ENCODE data around the gene EVA1C. TPM values are rescaled to one million over a fixed set of nuclear protein-coding genes. Genes with fewer than 3 reads are reported as not detected.
A peak's percentile ranks its signal among the peaks of the same experiment; 100 is the strongest.
"Not testable (repeated sequence)": the region's sequence is repeated elsewhere in the genome, so short reads cannot be mapped to it uniquely, and the experiment has no call there.

The EVA1C gene
- total and polyA plus RNA-seq, 5 donors: 18.0 to 39.8 (median 21.2) TPM

DNA sequence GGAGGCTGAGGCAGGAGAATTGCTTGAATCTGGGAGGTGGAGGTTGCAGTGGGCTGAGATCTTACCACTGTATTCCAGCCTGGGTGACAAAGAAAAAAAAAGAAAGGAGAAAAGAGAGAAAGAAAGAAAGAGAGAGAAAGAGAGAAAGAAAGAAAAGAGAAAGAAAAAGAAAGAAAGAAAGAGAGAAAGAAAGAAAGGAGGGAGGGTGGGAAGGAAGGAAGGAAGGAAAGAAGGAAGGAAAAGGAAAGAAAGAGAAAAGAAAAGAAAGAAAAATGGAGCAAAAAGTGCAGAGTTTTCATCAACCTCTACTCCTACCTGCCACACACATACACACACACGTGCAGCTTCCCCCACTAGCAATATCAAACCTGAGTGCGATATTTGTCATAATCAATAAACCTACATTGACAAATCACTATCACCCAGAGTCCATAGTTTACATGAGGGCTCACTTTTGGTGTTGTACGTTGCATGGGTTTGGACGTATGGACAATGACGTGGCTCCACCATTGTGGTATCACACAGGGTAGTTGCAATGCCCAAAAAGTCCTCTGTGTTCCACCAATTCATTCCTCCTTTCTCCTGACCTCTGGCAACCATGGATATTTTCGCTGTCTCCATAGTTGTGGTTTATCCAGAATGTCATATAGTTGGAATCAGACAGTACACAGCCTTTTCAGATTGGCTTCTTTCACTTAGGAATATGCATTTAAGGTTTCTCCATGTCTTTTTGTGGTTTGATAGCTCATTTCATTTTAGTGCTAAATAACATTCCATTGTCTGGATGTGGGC lies 36.5 kb downstream of the EVA1C start:
- WGBS: 93% methylated on average over 6 of the region's 6 CpGs

DNA sequence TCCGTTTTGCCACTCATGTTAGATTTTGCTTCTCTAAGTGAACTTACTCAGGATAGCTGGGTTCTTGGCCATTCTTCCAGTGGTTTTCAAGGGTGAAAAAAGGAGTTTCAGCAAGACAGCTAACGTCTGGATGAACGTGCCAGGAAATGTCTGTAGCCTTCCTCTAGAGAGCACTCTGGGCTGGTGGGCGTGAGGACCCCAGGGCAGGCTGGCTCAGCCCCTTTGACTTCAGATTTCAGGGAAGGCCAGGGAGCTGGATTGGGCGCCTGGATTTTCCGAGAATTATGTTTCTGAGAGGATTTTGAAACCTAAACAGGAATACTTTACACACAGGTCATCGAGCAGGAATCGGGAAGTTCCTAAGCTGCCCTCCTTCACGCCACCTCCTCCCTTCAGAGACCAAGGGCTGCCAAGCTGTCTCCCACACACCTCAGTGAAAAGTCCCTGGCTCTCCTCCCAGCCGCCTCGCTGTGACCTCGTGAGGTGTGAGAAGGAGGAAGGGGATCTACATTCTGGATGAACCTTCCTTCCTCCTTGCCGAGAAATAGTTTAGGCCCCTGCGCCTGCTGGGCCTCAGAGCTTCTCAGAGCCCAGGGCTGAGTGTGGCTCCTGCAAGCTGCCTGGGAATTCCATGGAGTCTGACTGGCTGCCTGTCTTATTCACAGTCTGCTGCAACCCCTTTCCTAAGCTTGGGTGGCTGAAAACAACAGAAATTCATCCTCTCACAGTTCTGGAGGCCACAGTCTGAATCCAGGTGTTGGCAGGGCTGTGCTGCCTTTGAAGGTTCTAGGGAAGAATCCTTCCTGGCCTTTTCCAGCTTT lies 38.6 kb downstream of the EVA1C start:
- H3K27ac ChIP-seq (ENCODE audit: low read length): peak overlapping the region; percentile 91
- H3K27me3 ChIP-seq (ENCODE audit: control insufficient read depth, insufficient read depth); intact Hi-C loops (cut with DNase I); H3K4me3 ChIP-seq (ENCODE audit: low read length); H3K9me3 ChIP-seq (ENCODE audit: control insufficient read depth, low read length): not testable (repeated sequence)
- DNase-seq (peak; percentile 79 to 88 (median 86)), ATAC-seq (peak; percentile 78 to 80)
- 26% methylated on average over 14 of the region's 14 CpGs for whole genome bisulfite sequencing
- H3K4me1 ChIP-seq (ENCODE audit: control insufficient read depth, insufficient read depth, low read length): peaks cover 14% of the 10 kb centered on the region

More for the DNA sequence above, 36.5 kb downstream of the EVA1C start:
- Histone ChIP-seq H3K27me3 (ENCODE audit: control insufficient read depth, insufficient read depth) (no peaks in the 10 kb centered on the region), H3K9me3 (ENCODE audit: control insufficient read depth, low read length) (no peaks in the 10 kb centered on the region), H3K27ac (ENCODE audit: low read length) (no peak overlapping the region), H3K4me3 (ENCODE audit: low read length) (no peak overlapping the region), H3K4me1 (ENCODE audit: control insufficient read depth, insufficient read depth, low read length) (peaks cover 14% of the 10 kb centered on the region)
- ATAC-seq: no peak
- intact Hi-C loops (cut with DNase I): no loop called here
- DNase-seq: no peak

DNA sequence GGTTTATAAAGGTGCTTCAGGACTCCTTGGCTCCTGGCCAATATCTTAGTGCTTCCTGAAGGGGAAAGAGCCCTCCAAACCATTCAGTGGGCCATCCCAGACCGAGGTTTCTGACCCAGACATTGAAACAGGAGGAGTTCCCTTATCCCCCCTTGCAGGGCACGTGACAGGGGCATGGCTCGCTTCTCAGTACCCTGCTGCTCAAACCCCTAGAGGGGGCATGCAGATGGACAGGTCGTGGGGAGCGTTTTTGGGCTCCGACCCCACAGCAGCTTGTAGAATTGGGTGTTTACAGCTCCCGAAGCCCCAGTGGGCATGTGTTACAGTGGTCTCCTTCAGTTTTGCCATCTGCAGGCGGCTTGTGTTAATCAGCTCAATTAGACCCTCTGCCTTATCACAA lies 39.7 kb downstream of the EVA1C start:
- DNase-seq; ATAC-seq; H3K4me3 ChIP-seq (ENCODE audit: low read length); H3K27me3 ChIP-seq (ENCODE audit: control insufficient read depth, insufficient read depth); H3K9me3 ChIP-seq (ENCODE audit: control insufficient read depth, low read length); H3K27ac ChIP-seq (ENCODE audit: low read length); intact Hi-C loops (cut with DNase I): not testable (repeated sequence)
- 94% methylated on average over 8 of the region's 8 CpGs for WGBS
- H3K4me1 ChIP-seq (ENCODE audit: control insufficient read depth, insufficient read depth, low read length): peaks cover 24% of the 10 kb centered on the region

DNA sequence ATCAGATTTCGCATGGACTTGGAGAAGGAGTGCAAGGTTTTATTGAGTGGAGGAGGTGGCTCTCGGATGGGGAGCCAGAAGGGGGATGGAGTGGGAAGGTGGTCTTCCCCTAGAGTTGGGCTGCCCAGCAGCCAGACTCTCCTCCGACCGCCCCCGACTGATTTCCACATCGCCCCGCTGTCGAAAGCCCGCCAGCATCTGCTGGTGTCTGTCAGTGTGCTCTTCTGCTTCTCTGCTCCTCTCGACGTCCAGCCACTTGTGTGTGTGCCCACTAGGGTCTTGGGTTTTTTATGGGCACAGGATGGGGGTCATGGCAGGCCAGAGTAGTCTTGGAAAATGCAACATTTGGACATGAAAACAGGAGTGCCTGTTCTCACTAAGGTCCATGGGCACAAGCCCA lies 40.1 kb downstream of the EVA1C start:
- H3K27ac ChIP-seq (ENCODE audit: low read length): no peak overlapping the region
- no peak for DNase-seq
- no peaks in the 10 kb centered on the region for H3K9me3 ChIP-seq (ENCODE audit: control insufficient read depth, low read length)
- H3K4me3 ChIP-seq (ENCODE audit: low read length): no peak overlapping the region
- intact Hi-C loops (cut with DNase I): no loop called here
- H3K27me3 ChIP-seq (ENCODE audit: control insufficient read depth, insufficient read depth): no peaks in the 10 kb centered on the region
- peaks cover 29% of the 10 kb centered on the region for H3K4me1 ChIP-seq (ENCODE audit: control insufficient read depth, insufficient read depth, low read length)
- ATAC-seq: no peak
- WGBS: 98% methylated on average over 11 of the region's 11 CpGs

DNA sequence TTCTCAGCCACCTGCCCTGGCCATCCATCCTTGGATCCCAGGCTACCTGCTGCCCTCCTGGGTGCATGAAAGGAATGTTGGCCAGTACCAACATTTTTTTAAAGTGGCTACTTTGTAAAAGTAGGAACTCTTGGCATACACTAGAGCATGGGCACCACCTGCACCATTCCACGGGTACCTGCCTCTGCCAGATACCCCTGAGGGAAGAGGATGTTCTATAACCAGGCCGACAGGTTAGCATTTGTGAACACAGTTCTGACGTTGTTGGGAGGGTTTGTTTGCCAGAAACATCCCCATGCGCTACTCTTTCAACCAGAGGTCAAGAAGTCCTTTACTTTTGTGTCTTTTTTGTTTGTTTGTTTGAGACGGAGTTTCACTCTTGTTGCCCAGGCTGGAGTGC lies 43.0 kb downstream of the EVA1C start:
- no peaks in the 10 kb centered on the region for H3K27me3 ChIP-seq (ENCODE audit: control insufficient read depth, insufficient read depth)
- no peak overlapping the region for H3K4me3 ChIP-seq (ENCODE audit: low read length)
- H3K9me3 ChIP-seq (ENCODE audit: control insufficient read depth, low read length): no peaks in the 10 kb centered on the region
- no peak overlapping the region for H3K27ac ChIP-seq (ENCODE audit: low read length)
- intact Hi-C loops (cut with DNase I): no loop called here
- DNase-seq: no peak
- peaks cover 22% of the 10 kb centered on the region for H3K4me1 ChIP-seq (ENCODE audit: control insufficient read depth, insufficient read depth, low read length)
- ATAC-seq: no peak
- 92% methylated on average over 5 of the region's 5 CpGs for WGBS

DNA sequence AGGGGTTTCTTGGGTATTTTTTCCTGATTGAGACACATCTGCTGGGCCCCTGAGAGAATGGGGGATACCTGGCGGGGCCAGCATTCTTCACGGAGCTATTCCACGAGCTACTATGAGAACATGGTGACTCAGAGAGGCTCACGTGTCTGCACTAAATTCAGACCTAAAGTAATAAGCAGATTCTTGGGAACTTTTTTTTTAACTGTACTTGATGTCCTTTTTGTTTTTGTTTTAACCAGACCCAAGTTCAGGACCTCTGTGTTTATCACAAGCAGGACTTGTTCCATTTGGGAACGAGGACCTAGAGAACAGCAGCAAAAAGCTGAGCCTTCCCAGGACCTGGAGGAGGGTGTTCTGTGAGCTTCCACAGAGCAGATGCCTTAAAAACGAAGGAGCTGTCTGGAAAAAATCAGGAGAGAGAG lies 44.0 kb downstream of the EVA1C start:
- Histone ChIP-seq H3K27me3 (ENCODE audit: control insufficient read depth, insufficient read depth) (no peaks in the 10 kb centered on the region), H3K4me1 (ENCODE audit: control insufficient read depth, insufficient read depth, low read length) (peaks cover 17% of the 10 kb centered on the region), H3K9me3 (ENCODE audit: control insufficient read depth, low read length) (no peaks in the 10 kb centered on the region), H3K4me3 (ENCODE audit: low read length) (no peak overlapping the region), H3K27ac (ENCODE audit: low read length) (peak overlapping the region; percentile 15)
- peak; percentile 27 to 31 for ATAC-seq
- DNase-seq: no peak
- intact Hi-C loops (cut with DNase I): no loop called here
- WGBS: 39% methylated on average over 6 of the region's 6 CpGs

DNA sequence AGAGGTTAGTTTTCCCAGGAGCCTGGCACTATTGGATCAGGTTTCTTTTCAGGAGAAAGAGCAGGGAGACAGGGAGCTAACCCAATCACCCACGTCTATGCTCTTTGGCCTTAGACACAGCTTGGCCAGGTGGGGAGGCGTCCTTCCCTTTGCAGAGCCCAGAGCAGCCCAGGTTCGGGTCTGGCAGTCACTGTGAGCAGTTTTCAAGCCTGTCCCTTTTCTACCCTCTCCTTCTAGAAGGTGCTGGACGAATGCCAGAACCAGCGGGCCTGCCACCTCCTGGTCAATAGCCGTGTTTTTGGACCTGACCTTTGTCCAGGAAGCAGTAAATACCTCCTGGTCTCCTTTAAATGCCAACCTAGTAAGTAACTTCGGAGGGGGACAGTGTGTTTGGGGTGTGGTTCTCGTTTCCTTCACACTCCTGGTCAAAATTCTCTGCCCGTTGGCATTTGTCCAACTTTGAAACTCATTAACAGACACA lies 44.9 kb downstream of the EVA1C start:
- H3K9me3 ChIP-seq (ENCODE audit: control insufficient read depth, low read length): no peaks in the 10 kb centered on the region
- H3K27me3 ChIP-seq (ENCODE audit: control insufficient read depth, insufficient read depth): no peaks in the 10 kb centered on the region
- WGBS: 35% methylated on average over 9 of the region's 9 CpGs
- intact Hi-C loops (cut with DNase I): no loop called here
- peak overlapping the region; percentile 59 for H3K27ac ChIP-seq (ENCODE audit: low read length)
- peaks cover 15% of the 10 kb centered on the region for H3K4me1 ChIP-seq (ENCODE audit: control insufficient read depth, insufficient read depth, low read length)
- DNase-seq (peak; percentile 56 to 81 (median 78)), ATAC-seq (peak; percentile 30 to 38)
- H3K4me3 ChIP-seq (ENCODE audit: low read length): no peak overlapping the region

DNA sequence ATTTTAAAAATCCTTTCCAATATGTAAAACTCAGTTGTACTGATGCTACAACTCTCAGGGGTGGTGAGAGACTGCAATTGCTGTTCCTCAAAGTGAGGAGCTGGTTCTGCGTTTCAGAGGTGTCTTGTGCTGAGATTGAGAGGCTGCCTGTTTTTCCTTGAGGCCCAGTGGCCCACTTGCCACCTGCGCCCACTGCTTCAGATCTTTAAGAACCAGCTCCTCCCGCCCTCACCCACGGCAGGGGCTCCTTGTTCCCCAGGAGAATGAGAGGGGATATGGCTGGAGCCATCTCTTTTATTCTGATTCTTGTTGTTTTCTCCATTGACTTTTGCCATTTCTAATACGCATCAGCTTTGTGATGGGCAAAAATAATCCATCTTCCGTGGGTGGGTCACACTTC lies 45.5 kb downstream of the EVA1C start:
- Histone ChIP-seq H3K27me3 (ENCODE audit: control insufficient read depth, insufficient read depth) (no peaks in the 10 kb centered on the region), H3K4me1 (ENCODE audit: control insufficient read depth, insufficient read depth, low read length) (peaks cover 15% of the 10 kb centered on the region), H3K9me3 (ENCODE audit: control insufficient read depth, low read length) (no peaks in the 10 kb centered on the region), H3K4me3 (ENCODE audit: low read length) (no peak overlapping the region), H3K27ac (ENCODE audit: low read length) (no peak overlapping the region)
- no peak for DNase-seq
- WGBS: 92% methylated on average over 6 of the region's 6 CpGs
- intact Hi-C loops (cut with DNase I): no loop called here
- no peak for ATAC-seq

DNA sequence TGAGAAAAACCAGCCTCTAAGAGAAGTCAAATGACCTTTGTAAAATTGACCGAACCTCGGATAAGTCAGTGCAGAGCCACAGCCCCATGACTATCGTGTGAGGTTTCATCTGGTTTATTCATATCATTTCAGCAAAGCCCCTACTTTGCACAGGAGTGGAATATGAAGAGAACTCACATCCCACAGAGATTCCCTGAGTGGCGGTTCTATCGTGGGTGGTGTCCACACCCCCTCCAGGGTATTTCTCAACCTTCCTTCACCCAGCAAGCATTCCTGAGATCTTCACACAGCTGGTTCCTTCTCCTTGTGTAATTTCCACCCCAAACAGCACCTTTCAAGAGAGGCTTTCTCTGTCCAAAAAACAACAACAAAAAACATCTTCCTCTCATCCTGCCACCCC lies 47.5 kb downstream of the EVA1C start:
- intact Hi-C loops (cut with DNase I): loop anchor here in 1 of 4 donors (10.0 kb wide), 1 partner anchor 105 kb away; no protein-coding TSS in a partner anchor
- no peak for DNase-seq
- Histone ChIP-seq H3K4me3 (ENCODE audit: low read length) (no peak overlapping the region), H3K27ac (ENCODE audit: low read length) (no peak overlapping the region), H3K9me3 (ENCODE audit: control insufficient read depth, low read length) (no peaks in the 10 kb centered on the region), H3K4me1 (ENCODE audit: control insufficient read depth, insufficient read depth, low read length) (peaks cover 15% of the 10 kb centered on the region), H3K27me3 (ENCODE audit: control insufficient read depth, insufficient read depth) (no peaks in the 10 kb centered on the region)
- no peak for ATAC-seq
- WGBS: 87% methylated on average over 5 of the region's 5 CpGs

DNA sequence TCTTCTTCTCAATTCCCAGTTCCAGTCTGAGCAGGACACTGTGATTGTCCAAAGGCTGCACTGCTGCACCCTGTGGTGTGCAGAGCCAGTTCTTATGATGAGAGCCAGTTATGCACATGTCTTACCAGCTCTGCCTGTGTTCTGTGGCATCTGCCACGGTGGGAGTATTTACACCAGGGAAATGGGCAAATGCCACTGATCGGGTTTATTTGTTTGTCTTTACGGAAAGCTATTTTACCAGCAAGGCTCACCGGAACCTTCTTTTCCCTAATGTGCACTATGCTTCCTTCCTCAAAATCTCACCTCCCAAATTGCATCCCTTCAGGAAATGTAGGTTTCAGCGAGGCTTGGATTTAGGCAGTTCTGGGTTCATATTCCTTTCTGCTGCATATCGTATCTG lies 49.0 kb downstream of the EVA1C start:
- ATAC-seq: no peak
- Histone ChIP-seq H3K4me1 (ENCODE audit: control insufficient read depth, insufficient read depth, low read length) (peaks cover 11% of the 10 kb centered on the region), H3K9me3 (ENCODE audit: control insufficient read depth, low read length) (no peaks in the 10 kb centered on the region), H3K27me3 (ENCODE audit: control insufficient read depth, insufficient read depth) (no peaks in the 10 kb centered on the region), H3K27ac (ENCODE audit: low read length) (no peak overlapping the region), H3K4me3 (ENCODE audit: low read length) (no peak overlapping the region)
- intact Hi-C loops (cut with DNase I): loop anchor here in 1 of 4 donors (10.0 kb wide), 1 partner anchor 103 kb away; no protein-coding TSS in a partner anchor
- DNase-seq: no peak
- 91% methylated on average over 6 of the region's 6 CpGs for WGBS

DNA sequence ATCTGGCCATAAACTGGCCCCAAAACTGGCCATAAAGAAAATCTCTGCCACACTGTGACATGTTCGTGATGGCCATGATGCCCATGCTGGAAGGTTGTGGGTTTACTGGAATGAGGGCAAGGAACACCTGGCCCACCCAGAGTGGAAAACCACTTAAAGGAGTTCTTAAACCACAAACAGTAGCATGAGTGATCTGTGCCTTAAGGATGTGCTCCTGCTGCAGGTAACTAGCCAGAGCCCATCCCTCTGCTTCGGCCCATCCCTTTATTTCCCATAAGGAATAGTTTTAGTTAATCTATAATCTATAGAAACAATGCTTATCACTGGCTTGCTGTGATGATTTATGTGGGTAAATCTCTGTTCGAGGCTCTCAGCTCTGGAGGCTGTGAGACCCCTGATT lies 50.1 kb downstream of the EVA1C start:
- H3K27ac ChIP-seq (ENCODE audit: low read length); H3K27me3 ChIP-seq (ENCODE audit: control insufficient read depth, insufficient read depth); ATAC-seq; H3K4me3 ChIP-seq (ENCODE audit: low read length); DNase-seq; H3K9me3 ChIP-seq (ENCODE audit: control insufficient read depth, low read length); H3K4me1 ChIP-seq (ENCODE audit: control insufficient read depth, insufficient read depth, low read length): not testable (repeated sequence)
- 96% methylated on average over 3 of the region's 3 CpGs for WGBS
- intact Hi-C loops (cut with DNase I): loop anchor here in 1 of 4 donors (10.0 kb wide), 1 partner anchor 102 kb away; no protein-coding TSS in a partner anchor

Measured in right cardiac atrium (tissue), 5 donors.